Cardiac fibroblast (primary cell): Measurements from ENCODE around the gene NME9.
A peak's percentile ranks its signal among the peaks of the same experiment; 100 is the strongest.

ENCODE experiments used
- DNase-seq, 2 donors: peaks; one replicate each; pipeline versions ENCODE4 v3.0.0 to v3.0.0-alpha.2; 2010; ENCODE audit warnings: low read depth in 2 of 2
- H3K4me3 ChIP-seq, 2 donors: replicated peaks in 1 of 2; 1 replicate in 1 of 2; 2 replicates in 1 of 2; pipeline ENCODE4 v1.5.1; 2011; ENCODE audit warnings: low read depth in 2 of 2, low read length in 2 of 2, mild to moderate bottlenecking in 2 of 2, moderate library complexity in 1 of 2
- TF ChIP-seq, protein P1 (sequence below): IDR thresholded peaks from one replicate; pipeline ENCODE4 v1.5.1; 2011; ENCODE audit warnings: low read depth, mild to moderate bottlenecking, low read length, inconsistent platforms

The NME9 gene

DNA sequence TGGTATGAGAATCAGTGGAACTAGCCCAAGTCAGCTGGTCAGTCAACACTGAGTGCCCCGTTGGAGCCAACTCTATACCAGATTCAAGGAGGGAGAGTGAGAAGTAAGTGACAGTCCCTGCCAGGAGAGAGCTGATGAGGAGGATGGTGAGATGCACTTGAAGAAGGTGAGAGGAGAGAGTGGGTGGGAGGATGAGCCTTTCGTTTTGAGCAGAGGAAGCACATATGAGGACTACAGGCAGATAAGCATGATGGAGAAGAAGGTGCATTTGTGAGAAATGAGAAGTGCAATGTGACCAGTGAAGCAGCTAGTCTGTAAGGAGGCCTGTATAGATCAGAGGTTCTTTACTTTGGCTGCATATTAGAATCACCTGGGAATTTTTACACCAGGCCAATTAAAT lies 40.4 kb downstream of the NME9 start:
- H3K4me3 ChIP-seq, result no peak overlapping the region
- TF ChIP-seq, protein P1, sequence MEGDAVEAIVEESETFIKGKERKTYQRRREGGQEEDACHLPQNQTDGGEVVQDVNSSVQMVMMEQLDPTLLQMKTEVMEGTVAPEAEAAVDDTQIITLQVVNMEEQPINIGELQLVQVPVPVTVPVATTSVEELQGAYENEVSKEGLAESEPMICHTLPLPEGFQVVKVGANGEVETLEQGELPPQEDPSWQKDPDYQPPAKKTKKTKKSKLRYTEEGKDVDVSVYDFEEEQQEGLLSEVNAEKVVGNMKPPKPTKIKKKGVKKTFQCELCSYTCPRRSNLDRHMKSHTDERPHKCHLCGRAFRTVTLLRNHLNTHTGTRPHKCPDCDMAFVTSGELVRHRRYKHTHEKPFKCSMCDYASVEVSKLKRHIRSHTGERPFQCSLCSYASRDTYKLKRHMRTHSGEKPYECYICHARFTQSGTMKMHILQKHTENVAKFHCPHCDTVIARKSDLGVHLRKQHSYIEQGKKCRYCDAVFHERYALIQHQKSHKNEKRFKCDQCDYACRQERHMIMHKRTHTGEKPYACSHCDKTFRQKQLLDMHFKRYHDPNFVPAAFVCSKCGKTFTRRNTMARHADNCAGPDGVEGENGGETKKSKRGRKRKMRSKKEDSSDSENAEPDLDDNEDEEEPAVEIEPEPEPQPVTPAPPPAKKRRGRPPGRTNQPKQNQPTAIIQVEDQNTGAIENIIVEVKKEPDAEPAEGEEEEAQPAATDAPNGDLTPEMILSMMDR, result no peak
- no peak for DNase-seq

DNA sequence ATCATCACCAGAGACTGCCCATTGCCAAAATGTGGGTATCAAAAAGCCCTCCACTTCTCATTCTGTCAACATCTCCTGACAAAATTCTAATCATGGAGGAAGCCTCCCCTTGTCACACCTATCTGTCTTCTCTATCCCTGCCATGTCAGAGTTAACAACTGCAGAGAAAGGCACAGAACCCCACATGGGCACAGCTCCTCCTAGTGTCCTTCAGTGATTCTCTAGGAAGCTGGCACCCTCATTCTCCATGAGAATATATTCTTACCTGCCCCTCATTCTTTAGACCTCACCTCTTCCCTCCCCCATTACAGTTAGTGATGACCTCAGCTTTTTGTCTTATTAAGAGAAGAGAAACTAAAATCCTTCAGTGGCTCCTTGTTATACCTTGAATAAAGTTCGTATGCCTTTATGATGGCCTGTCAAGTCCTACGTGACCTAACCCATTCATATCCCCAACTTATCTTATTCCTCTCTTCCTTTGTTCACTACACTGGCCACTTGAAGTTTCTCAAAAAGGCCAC lies 44.6 kb downstream of the NME9 start:
- H3K4me3 ChIP-seq, result no peak overlapping the region
- DNase-seq, result peak in 1 of 2 donors; percentile 9
- TF ChIP-seq, protein P1, result no peak

DNA sequence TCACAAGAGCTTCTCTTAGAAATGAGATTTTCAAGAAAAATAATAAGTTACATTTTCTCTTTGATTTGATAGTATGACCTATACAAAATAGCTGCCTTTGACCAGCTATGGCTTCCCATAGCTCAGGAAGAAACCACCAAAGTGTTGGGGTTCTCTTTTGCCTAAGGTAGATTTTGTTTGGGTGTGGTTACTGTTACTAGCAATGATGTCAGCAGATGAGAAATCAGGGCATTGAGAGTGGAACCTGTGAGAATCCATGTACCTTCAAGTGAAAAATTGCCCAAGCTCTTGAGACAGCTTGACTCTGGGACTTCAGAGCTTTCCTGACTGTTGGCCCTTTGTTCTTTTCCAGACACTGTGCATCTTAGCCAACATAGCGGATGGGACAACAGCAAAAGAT lies 45.6 kb downstream of the NME9 start:
- no peak for DNase-seq
- TF ChIP-seq, protein P1, result no peak
- H3K4me3 ChIP-seq, result no peak overlapping the region

DNA sequence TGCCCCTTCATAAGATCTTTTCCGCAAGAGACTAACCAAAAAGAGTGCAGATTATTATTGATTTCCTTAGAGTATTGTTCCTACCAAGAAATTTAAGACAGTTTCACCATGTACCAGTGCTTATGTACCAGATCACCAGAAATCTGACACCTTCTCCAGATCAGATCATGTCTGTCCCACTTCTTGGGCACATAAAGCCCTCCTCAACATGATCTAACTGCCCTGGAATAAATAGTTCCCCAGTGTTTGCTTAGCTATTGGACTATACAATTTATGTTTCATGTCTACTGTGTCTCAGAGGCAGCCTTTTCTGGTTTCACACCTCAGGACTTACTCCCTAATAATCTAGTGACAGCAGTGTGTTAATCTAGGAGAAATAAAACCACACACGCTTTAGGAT lies 46.8 kb downstream of the NME9 start:
- no peak for DNase-seq
- H3K4me3 ChIP-seq, result no peak overlapping the region
- TF ChIP-seq, protein P1, result no peak

DNA sequence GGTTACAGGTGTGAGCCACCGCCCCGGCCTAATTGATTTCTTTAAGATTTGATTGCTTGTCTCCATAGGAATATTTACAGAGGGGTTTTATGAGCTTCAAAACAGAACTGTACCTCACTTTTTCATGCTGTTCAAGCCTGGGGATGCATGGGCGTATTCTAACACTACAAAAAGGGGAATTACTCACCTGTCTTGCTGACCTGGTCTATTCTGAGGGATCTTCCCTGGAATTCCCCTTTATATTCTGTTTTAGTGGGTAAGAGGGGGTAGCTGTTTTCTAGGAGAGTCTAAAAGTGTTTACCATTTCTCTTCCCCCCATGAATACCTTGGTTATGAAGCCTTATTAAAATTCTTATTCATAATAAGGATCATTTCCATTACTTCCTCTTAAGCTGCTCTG lies 48.1 kb downstream of the NME9 start:
- TF ChIP-seq, protein P1, result no peak
- H3K4me3 ChIP-seq, result no peak overlapping the region
- DNase-seq, result no peak

DNA sequence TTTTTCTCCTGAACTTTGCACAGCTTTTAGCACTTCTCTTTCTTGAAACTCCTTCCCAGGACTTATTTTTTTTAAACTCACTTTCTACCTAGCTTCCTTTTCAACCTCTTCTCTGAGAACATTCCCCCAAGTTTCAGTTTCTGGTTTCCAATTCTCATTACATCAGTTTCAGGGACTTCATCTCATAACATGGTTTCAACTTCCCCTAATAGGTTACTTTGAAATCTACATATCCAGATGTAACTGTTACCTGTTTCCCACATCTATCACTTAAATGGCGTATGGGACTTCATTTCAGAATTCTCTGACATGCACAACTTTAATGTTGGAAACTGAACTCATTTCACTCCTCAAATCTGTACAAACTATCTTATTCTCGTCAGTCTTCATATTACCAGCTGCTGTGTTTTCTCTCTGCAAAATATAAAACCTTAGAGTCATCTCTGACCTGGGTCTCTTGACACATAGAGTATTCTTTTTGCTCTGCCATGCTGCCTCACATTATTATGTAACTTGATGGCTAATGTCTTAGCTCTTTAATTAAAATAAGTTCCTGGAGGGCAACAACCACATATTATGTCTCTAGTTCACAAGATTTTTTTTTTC lies 58.4 kb downstream of the NME9 start:
- TF ChIP-seq, protein P1, result no peak
- H3K4me3 ChIP-seq, result no peak overlapping the region
- no peak for DNase-seq

DNA sequence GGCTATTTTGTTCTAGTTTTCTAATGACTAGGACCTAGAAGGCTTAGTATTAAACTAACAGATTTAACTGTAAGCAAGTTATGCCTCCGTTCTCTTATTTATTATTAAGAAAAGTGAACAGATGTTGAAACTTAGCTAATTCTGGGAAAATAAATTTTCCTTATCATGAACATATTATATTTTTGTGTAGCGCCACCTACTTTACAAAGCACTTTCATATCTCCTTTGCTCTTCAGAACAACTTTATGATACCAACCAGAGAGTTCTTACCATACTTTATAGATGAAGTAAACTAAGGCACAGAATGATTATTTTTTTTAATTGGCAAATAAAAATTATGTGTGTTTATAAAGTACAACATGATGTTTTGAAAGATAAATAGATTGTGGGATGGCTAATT lies 59.4 kb downstream of the NME9 start:
- no peak for DNase-seq
- TF ChIP-seq, protein P1, result no peak
- H3K4me3 ChIP-seq, result no peak overlapping the region
